OCI-LY7 (cell line): ENCODE data around the gene MAP3K13. TPM values are rescaled to one million over a fixed set of nuclear protein-coding genes. Genes with fewer than 3 reads are reported as not detected.

Experiments used
- BruUV-seq: library from RNA; stranded (reverse); fragments of 400-500 nt; replicated peaks from 2 replicates; lab custom pipeline; 2021; lab: Mats Ljungman, UMichigan
- CTCF ChIA-PET: fragments of 300-600 bp; sonication (Branson Sonifier 250); formaldehyde crosslinking; loops from one replicate; lab custom pipeline; 2022; ENCODE audit warnings: antibody characterized with exemption; ENCODE audit not compliant: unreplicated experiment; lab: Charles Lee
- POLR2A ChIA-PET: fragments of 300-600 bp; sonication (Branson Sonifier 250); formaldehyde crosslinking; loops from one replicate; lab custom pipeline; 2022; ENCODE audit warnings: antibody characterized with exemption; lab: Charles Lee
- DNase-seq: peaks from one replicate; pipeline ENCODE4 v3.0.0-alpha.2; 2015; ENCODE audit warnings: low spot score
- H2AFZ ChIP-seq: fragments of 200-600 bp; sonication (generic), shearing (Covaris generic); 2 replicates; pipeline ENCODE4 v1.6.1; 2014; ENCODE audit warnings: mild to moderate bottlenecking, antibody characterized with exemption, low read length, moderate library complexity
- H3K27ac ChIP-seq: fragments of 200-600 bp; sonication (generic); 2 replicates; pipeline ENCODE4 v1.5.1; 2014; ENCODE audit warnings: mixed run types, low read depth, mild to moderate bottlenecking, moderate library complexity, low read length, inconsistent platforms; ENCODE audit not compliant: poor library complexity, severe bottlenecking
- H3K36me3 ChIP-seq: fragments of 200-600 bp; sonication (generic); 2 replicates; pipeline ENCODE4 v1.6.1; 2014; ENCODE audit warnings: mild to moderate bottlenecking, antibody characterized with exemption, low read length, moderate library complexity, mixed read lengths; ENCODE audit not compliant: insufficient read depth
- H3K4me1 ChIP-seq: fragments of 200-600 bp; sonication (generic); 2 replicates; pipeline ENCODE4 v1.5.1; 2014; ENCODE audit warnings: mild to moderate bottlenecking, low read length; ENCODE audit not compliant: insufficient read depth, poor library complexity, severe bottlenecking
- H3K4me2 ChIP-seq: fragments of 200-600 bp; sonication (generic); 2 replicates; pipeline ENCODE4 v1.6.1; 2014; ENCODE audit warnings: mild to moderate bottlenecking, low read length
- H3K4me3 ChIP-seq: fragments of 200-600 bp; sonication (generic); 2 replicates; pipeline ENCODE4 v1.5.1; 2014; ENCODE audit warnings: mild to moderate bottlenecking, low read depth, low read length; ENCODE audit not compliant: poor library complexity, severe bottlenecking
- H3K79me2 ChIP-seq: fragments of 200-600 bp; sonication (generic); 2 replicates; pipeline ENCODE4 v1.6.1; 2016; ENCODE audit warnings: low read depth, mild to moderate bottlenecking, low read length, moderate library complexity, mixed read lengths; ENCODE audit not compliant: insufficient read depth
- H3K9me2 ChIP-seq: fragments of 200-600 bp; sonication (generic); 2 replicates; pipeline ENCODE4 v1.6.1; 2016; ENCODE audit warnings: mild to moderate bottlenecking, low read length, mixed read lengths; ENCODE audit not compliant: insufficient read depth
- H3K9me3 ChIP-seq: fragments of 200-600 bp; sonication (generic); 2 replicates; pipeline ENCODE4 v1.6.1; 2014; ENCODE audit warnings: mild to moderate bottlenecking, mixed run types, low read length, mixed read lengths
- H4K20me1 ChIP-seq: fragments of 200-600 bp; sonication (generic); 2 replicates; pipeline ENCODE4 v1.6.1; 2014; ENCODE audit warnings: mild to moderate bottlenecking, antibody characterized with exemption, low read length, moderate library complexity, mixed read lengths; ENCODE audit not compliant: insufficient read depth
- CTCF ChIP-seq: fragments of 200-600 bp; sonication (generic); conservative IDR thresholded peaks from 2 replicates; pipeline ENCODE4 v1.5.1; 2014; ENCODE audit warnings: mild to moderate bottlenecking, antibody characterized with exemption, low read length, moderate library complexity, mixed read lengths
- EZH2phosphoT487 ChIP-seq: fragments of 200-600 bp; sonication (generic); IDR thresholded peaks from 2 replicates; pipeline ENCODE4 v1.6.1; 2018; ENCODE audit warnings: low read depth, borderline replicate concordance, mild to moderate bottlenecking, mixed run types, antibody characterized with exemption, low read length, moderate library complexity, mixed read lengths
- intact Hi-C: fragments of 100-400 bp; cut with micrococcal nuclease; formaldehyde crosslinking; loops from one replicate; pipeline ENCODE4 v1.10.0; 2022; ENCODE audit not compliant: unreplicated experiment
- total RNA-seq, 2 experiments: library from RNA; depleted of rRNA in 1 of 2; stranded (reverse); fragments of >200 nt in 1 of 2; shearing (Covaris generic) in 1 of 2; gene quantifications; 2 replicates each; pipeline ENCODE4 v1.2.3, GENCODE V29; 2014 to 2022

The MAP3K13 gene
- total RNA-seq, 2 experiments from 2014 or later = 7.6 to 15.0 TPM

GRCh38 chr3:185328324-185329004, 34.5 kb upstream of the MAP3K13 start:
- TF ChIP-seq EZH2phosphoT487 = no peak
- no peak for TF ChIP-seq CTCF

DNA sequence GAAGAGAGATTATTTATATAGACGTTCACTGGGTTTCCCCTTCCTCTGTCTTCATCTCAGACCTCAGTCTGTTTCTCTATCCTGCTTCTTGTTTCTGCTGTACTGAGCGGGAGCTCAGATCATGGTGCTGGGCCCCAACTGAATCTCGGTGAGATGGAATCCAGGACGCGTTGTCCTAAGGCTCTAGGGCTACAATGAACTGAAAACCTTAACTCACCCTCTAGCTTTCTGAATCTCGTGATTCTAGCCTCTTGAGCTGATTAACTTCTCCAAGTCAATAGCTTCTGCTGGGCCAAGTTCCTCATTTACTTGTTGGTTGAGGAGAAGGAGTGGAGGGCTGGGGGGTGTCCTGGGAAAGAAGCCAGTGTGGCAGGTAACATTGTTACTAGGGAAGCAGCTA, 32.7 kb upstream of the MAP3K13 start:
- intact Hi-C loops = no loop called here
- Histone ChIP-seq H3K4me1 (no peaks in the 10 kb centered on the region), H3K4me2 (no peak overlapping the region), H3K9me3 (no peaks in the 10 kb centered on the region), H3K27ac (no peak overlapping the region), H2AFZ (no peak overlapping the region), H3K4me3 (no peak overlapping the region), H3K9me2 (no peaks in the 10 kb centered on the region), H4K20me1 (no peaks in the 10 kb centered on the region), H3K79me2 (no peaks in the 10 kb centered on the region), H3K36me3 (no peaks in the 10 kb centered on the region)
- no peak for DNase-seq
- TF ChIP-seq EZH2phosphoT487 = no peak
- TF ChIP-seq CTCF = no peak
- ChIA-PET CTCF (no interaction called here), POLR2A (interaction anchor here (0.6 to 1.1 kb wide), 2 partner anchors 123 to 598 kb away, joined by 4 to 5 read pairs; no protein-coding TSS in a partner anchor)
- no TSS peak for BruUV-seq

More at GRCh38 chr3:185328324-185329004, 34.5 kb upstream of the MAP3K13 start:
- ChIA-PET CTCF (no interaction called here), POLR2A (interaction anchor here (0.6 kb wide), 1 partner anchor 10 kb away, joined by 3 read pairs; no protein-coding TSS in a partner anchor)
- DNase-seq = no peak
- intact Hi-C loops = no loop called here
- no peaks in the 10 kb centered on the region for H3K36me3 ChIP-seq
- no peak overlapping the region for H2AFZ ChIP-seq
- no peaks in the 10 kb centered on the region for H3K9me2 ChIP-seq
- no peaks in the 10 kb centered on the region for H3K9me3 ChIP-seq
- BruUV-seq = no TSS peak
- no peaks in the 10 kb centered on the region for H3K79me2 ChIP-seq
- no peak overlapping the region for H3K4me2 ChIP-seq
- no peak overlapping the region for H3K27ac ChIP-seq
- no peaks in the 10 kb centered on the region for H4K20me1 ChIP-seq
- H3K4me3 ChIP-seq = no peak overlapping the region
- H3K4me1 ChIP-seq = no peaks in the 10 kb centered on the region

GRCh38 chr3:185330644-185331043, 32.3 kb upstream of the MAP3K13 start:
- no peak overlapping the region for H3K27ac ChIP-seq
- POLR2A ChIA-PET = interaction anchor here (0.6 to 1.1 kb wide), 2 partner anchors 122 to 599 kb away, joined by 4 to 5 read pairs; no protein-coding TSS in a partner anchor
- no peaks in the 10 kb centered on the region for H3K9me2 ChIP-seq
- H3K4me1 ChIP-seq = no peaks in the 10 kb centered on the region
- CTCF ChIA-PET = no interaction called here
- no peaks in the 10 kb centered on the region for H3K79me2 ChIP-seq
- no peaks in the 10 kb centered on the region for H4K20me1 ChIP-seq
- H3K9me3 ChIP-seq = no peaks in the 10 kb centered on the region
- no peak overlapping the region for H2AFZ ChIP-seq
- no peak overlapping the region for H3K4me3 ChIP-seq
- no peak overlapping the region for H3K4me2 ChIP-seq
- no peaks in the 10 kb centered on the region for H3K36me3 ChIP-seq
- no TSS peak for BruUV-seq
- DNase-seq = no peak
- intact Hi-C loops = no loop called here
- TF ChIP-seq CTCF (no peak), EZH2phosphoT487 (no peak)
